Non-pigmented ciliary epithelial cell (primary cell): Measurements from ENCODE around the gene SPATA9.
A peak's percentile ranks its signal among the peaks of the same experiment; 100 is the strongest.

Source experiments
- DNase-seq: peaks from one replicate; pipeline ENCODE4 v3.0.0-alpha.2; 2010; ENCODE audit warnings: low read depth

The SPATA9 gene, protein sequence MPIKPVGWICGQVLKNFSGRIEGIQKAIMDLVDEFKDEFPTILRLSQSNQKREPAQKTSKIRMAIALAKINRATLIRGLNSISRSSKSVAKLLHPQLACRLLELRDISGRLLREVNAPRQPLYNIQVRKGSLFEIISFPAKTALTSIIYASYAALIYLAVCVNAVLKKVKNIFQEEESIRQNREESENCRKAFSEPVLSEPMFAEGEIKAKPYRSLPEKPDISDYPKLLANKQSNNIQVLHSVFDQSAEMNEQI

GRCh38 chr5:95682891-95683290 is at the start of gene SPATA9:
Gene SPATA9 (minus strand): TSS chr5:95682991. CDS start chr5:95682854, 137 bp downstream.
- no peak for DNase-seq

DNA sequence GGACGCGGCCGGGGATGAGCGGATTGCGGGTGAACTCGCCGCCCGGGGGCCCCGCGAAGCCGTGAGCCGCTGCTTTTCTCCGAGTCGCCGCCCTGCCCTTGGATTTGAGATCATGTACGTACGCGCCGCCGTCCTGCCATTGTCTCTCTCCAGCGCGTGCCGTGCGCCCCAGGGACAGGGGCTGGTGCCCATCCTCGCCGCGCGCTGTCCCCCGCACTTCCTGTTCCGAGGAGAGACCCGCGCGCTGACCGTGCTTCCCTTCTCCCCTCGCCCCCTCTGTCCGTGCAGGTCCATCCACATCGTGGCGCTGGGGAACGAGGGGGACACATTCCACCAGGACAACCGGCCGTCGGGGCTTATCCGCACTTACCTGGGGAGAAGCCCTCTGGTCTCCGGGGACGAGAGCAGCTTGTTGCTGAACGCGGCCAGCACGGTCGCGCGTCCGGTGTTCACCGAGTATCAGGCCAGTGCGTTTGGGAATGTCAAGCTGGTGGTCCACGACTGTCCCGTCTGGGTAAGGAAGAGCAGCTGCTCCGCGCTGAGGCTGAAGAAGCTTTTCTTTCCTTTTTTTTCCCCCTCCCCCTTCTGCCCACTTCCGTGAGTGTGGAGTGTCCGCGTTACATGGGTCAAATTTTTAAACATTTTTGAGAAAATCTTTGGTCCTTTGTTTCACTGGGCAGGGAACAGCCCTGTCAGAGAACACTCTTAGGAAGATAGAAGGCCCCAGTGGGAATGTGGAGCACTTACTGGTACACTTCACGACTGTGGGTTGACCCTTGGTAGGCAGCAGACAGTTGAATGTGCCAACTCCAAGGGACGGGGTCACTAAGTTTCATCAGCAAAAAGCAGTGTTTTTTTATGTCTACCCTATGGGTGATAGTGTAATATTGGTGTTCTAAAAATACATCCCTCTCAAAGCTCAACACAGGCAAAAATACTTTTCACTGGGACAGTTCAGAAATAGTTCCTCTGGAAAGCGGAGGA is 49.1 kb upstream of the SPATA9 start:
- DNase-seq, result no peak

- DNase-seq, result peak; percentile 72
Observed at GRCh38 chr5:95730730-95731570, 48.2 kb upstream of the SPATA9 start, which contains the start of gene RHOBTB3. Gene RHOBTB3 (plus strand): TSS chr5:95731336. CDS start chr5:95731683, 347 bp downstream.

GRCh38 chr5:95730011-95730700 is 47.4 kb upstream of the SPATA9 start:
- DNase-seq, result no peak

- no peak for DNase-seq
Observed at GRCh38 chr5:95729115-95730010, 46.6 kb upstream of the SPATA9 start.

DNA sequence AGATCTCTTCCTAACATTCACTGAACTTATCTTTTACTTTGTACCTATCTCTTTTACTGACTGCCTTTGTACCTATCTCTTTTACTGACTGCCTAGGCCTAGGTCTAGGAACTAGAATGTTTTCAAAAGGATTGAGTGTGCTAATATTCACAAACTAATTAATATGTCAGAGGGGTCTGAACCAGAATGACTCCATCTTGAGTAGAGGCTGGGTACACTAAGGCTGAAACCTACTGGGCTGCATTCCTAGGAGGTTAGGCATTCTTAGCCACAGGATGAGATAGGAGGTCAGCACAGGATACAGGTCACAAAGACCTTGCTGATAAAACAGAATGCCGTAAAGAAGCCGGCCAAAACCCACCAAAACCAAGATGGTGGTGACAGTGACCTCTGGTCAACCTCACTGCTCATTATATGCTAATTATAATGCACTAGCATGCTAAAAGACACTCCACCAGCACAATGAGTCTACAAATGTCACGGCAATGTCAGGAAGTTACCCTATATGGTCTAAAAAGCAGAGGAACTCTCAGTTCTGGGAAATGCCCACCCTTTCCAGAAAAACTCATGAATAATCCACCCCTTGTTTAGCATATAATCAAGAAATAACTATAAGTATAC is 45.8 kb upstream of the SPATA9 start:
- no peak for DNase-seq

DNA sequence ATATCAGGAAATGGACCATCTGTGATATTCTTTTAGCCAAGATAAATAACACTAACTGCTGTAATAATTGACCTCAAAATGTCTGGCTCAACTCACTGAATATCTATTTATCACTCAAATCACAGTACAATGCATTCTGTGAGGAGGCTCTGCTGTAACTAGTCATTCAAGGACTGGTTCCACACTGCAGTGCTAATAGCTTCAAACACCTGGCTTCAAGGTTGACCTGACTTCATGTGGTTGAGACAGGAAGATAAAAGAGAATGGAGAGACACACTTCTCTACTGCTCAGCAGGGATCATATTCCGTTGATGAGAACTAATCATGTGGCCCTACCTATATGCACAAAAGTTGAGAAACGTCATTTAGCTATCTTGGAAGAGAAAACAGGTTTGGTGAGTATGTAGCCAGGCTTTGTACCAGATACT is 45.0 kb upstream of the SPATA9 start:
- no peak for DNase-seq

- DNase-seq, result no peak
Observed at GRCh38 chr5:95726811-95727763, 44.3 kb upstream of the SPATA9 start.

DNA sequence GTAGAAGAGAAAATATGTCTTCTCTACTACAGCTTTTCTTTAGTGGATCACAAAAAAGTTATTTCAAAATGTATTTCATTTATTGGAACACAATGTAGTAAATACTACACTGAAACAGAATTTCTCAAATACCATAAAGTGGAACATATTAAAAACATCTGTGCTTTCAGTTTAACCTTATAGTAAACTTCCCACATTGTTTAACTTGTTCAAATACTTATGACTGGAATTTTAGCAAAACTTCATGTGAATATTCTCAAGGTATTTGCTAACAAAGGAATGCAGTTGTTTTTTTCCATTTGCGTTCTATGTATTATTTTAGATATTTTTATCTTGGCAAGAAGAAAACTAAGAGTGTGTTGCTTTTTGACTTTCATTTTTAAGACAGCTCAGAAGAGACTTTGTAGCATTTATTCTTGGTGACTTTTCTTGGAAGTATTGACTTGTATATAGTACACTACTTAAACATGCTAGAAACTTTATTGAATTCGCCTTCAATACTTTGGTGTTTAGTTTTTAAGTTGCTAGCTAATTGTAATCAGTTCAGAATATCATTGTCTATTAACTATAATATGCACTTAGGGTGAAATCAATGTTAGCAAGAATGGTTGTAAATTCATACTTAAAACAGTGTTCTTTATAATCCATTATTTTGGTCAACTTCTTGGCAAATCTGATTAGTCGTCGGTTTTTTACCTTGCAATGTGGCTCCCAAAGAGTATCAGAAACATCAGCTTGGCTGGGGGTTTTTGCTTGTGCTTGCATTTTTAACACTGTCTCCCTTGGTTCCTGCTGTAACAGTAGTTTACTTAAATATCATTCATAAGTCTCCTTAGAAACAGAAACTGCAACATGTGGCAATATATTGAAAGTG is 43.4 kb upstream of the SPATA9 start:
- DNase-seq, result peak; percentile 43

GRCh38 chr5:95725071-95725820 is 42.5 kb upstream of the SPATA9 start:
- DNase-seq, result no peak

GRCh38 chr5:95723632-95724369 is 41.0 kb upstream of the SPATA9 start:
- DNase-seq, result no peak

DNA sequence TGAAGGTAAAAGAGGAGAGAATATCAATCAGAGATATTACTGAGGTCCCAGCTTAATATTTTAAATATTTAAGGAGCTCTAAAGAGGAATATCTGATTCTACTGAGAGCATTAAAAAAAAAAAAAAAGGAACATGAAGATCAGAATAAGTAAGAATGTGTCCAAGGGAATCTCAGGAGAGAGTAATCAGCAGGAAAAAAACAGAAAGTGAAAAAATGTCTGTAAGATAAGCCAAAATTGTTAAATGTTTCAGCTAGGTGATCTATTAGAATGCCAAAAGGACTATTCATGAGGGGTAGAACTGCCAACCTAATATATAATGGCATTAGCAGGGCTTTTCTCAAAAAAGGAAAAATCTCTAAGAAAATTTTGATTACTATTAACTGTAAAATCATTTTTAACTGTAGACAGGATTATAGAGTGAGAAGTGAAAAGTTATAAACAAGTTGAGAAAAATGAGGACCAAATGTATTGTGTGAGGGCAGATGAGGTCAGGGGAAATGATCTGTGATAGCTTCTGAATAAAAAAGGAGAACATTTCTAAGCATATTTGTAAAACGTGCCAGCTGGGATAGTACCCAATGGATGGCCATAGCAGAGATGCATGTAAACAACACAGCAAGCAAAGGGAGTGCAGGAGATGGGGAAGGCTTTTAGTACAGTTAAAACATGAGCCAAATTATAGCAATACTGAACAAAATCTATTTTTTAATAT is 38.9 kb upstream of the SPATA9 start:
- DNase-seq, result no peak

DNA sequence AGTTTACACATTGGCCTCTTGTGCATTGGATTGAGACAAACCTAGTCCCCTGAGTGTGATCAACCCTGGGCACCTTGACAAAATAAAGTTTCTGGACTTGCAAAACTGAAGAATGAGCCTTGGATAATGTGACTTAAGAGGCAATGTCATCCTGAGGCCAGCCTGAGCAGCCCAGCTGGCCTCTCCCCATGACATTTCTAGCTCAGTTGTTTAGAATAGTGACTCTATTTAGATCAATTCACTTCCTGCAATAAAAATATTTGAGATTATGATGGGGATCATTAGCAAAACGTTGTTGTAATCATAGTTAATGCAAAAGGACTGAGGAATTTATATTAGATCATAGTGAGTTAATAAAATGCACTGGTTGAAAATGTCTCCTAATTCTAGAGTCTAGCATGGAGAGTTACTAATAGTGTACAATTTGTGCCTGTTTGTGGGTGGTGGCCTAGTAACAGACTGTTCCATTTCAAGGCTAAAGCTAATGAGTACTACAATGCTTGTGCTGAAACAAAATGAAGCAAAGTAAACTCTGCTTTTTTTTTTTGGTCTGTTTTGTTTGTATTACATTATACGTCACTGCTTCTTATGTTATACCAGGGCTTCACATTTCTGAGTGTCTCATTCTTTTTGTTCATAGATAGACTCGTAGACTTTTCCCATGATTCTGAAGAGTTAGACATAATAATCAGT is 37.4 kb upstream of the SPATA9 start:
- DNase-seq, result no peak

DNA sequence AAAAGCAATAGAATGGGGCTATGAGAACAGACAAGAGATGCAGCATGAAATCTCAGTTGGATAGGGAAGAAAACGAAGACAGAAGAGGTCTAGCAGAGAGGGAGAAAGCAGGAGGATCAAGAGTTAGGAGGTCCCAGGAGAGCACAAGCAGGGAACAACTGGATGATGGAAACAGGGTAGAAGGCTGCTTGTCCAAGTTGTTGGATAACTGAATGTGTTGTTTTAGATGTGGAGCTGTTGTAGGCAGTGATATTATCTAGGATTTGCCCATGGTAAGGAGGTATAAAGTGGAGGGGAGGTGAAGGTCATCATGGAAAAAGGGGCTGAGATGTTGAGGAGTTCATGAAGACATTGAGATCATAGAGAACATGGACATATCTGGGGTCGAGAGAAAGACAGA is 35.9 kb upstream of the SPATA9 start:
- DNase-seq, result no peak

DNA sequence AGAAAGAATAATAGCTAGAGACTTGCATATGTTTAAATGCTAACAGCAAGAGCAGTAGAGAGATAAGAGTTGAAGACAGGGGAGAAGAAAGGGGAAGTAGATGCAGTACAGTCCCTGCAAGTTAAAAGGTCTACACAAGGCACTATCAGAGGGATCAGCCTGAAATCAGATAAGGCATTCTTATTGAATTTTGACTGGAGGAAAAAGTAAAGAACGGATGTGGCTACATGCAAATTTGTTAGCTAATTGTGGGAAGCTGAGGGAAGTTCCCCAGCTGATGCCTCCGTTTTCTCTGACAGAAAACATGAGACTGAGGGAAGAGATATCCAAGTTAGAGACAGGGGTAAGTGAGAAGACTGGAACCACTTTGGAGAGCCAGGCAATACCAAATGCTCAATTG is 35.4 kb upstream of the SPATA9 start:
- DNase-seq, result no peak
